SU-DHL-6 (cell line): Measurements from ENCODE around the gene MYBBP1A.

Experiments used
- CTCF ChIP-seq: fragments of 200-600 bp; sonication (generic); IDR thresholded peaks from one replicate; pipeline ENCODE4 v1.5.1; 2017; ENCODE audit warnings: antibody characterized with exemption, mild to moderate bottlenecking, low read length, moderate library complexity; ENCODE audit not compliant: insufficient read depth, poor library complexity, severe bottlenecking
- EZH2phosphoT487 ChIP-seq: fragments of 200-600 bp; sonication (generic), shearing (Covaris generic); conservative IDR thresholded peaks from 2 replicates; pipeline ENCODE4 v1.6.1; 2018; ENCODE audit warnings: mild to moderate bottlenecking, antibody characterized with exemption, low read length, moderate library complexity, mixed read lengths

GRCh38 chr17:4547118-4547906 is 7.9 kb downstream of the MYBBP1A start:
- TF ChIP-seq CTCF, result no peak
- no peak for TF ChIP-seq EZH2phosphoT487
